GM23248 (cell line): ENCODE results near the gene SND1. TPM values are rescaled to one million over a fixed set of nuclear protein-coding genes. Genes with fewer than 3 reads are reported as not detected.

Experiments used
- DNase-seq: peaks from one replicate; pipeline ENCODE4 v3.0.0-alpha.2; 2015
- H2AFZ ChIP-seq: fragments of 200-600 bp; sonication (generic); 2 replicates; pipeline ENCODE4 v1.6.1; 2016; ENCODE audit warnings: antibody characterized with exemption
- H3F3A ChIP-seq: fragments of 200-600 bp; sonication (generic); 2 replicates; pipeline ENCODE4 v1.6.1; 2016; ENCODE audit warnings: mild to moderate bottlenecking, antibody characterized with exemption, mixed run types; ENCODE audit not compliant: insufficient read depth
- H3K27ac ChIP-seq: fragments of 200-600 bp; sonication (generic); 2 replicates; pipeline ENCODE4 v1.5.1; 2016; ENCODE audit warnings: mild to moderate bottlenecking
- H3K27me3 ChIP-seq: fragments of 200-600 bp; sonication (generic); replicated peaks from 2 replicates; pipeline ENCODE4 v1.6.1; 2016; ENCODE audit warnings: mild to moderate bottlenecking; ENCODE audit not compliant: insufficient read depth
- H3K36me3 ChIP-seq: fragments of 200-600 bp; sonication (generic); 2 replicates; pipeline ENCODE4 v1.6.1; 2016; ENCODE audit warnings: low read depth, mild to moderate bottlenecking
- H3K4me1 ChIP-seq: fragments of 200-600 bp; sonication (generic); 2 replicates; pipeline ENCODE4 v1.6.1; 2016; ENCODE audit warnings: mild to moderate bottlenecking; ENCODE audit not compliant: insufficient read depth
- H3K4me2 ChIP-seq: fragments of 200-600 bp; sonication (generic); one replicate; pipeline ENCODE4 v1.6.1; 2016; ENCODE audit warnings: mild to moderate bottlenecking; ENCODE audit not compliant: unreplicated experiment
- H3K4me3 ChIP-seq: fragments of 200-600 bp; sonication (generic); 2 replicates; pipeline ENCODE4 v1.5.1; 2016; ENCODE audit warnings: mild to moderate bottlenecking
- H3K79me2 ChIP-seq: fragments of 200-600 bp; sonication (generic); 2 replicates; pipeline ENCODE4 v1.6.1; 2016; ENCODE audit warnings: mild to moderate bottlenecking; ENCODE audit not compliant: insufficient read depth
- H3K9ac ChIP-seq: fragments of 200-600 bp; sonication (generic); 2 replicates; pipeline ENCODE4 v1.6.1; 2016; ENCODE audit warnings: mild to moderate bottlenecking
- H3K9me2 ChIP-seq: fragments of 200-600 bp; sonication (generic); 2 replicates; pipeline ENCODE4 v1.6.1; 2016; ENCODE audit warnings: mixed run types, mild to moderate bottlenecking, moderate library complexity; ENCODE audit not compliant: insufficient read depth
- H3K9me3 ChIP-seq: fragments of 200-600 bp; sonication (generic); one replicate; pipeline ENCODE4 v1.6.1; 2017; ENCODE audit warnings: low read depth
- H4K20me1 ChIP-seq: fragments of 200-600 bp; sonication (generic); 2 replicates; pipeline ENCODE4 v1.6.0; 2016; ENCODE audit not compliant: insufficient read depth
- EZH2 ChIP-seq: fragments of 200-600 bp; sonication (generic); IDR thresholded peaks from 2 replicates; pipeline ENCODE4 v1.6.1; 2018; ENCODE audit warnings: antibody characterized with exemption, mild to moderate bottlenecking; ENCODE audit not compliant: insufficient read depth, poor library complexity, severe bottlenecking
- EZH2phosphoT487 ChIP-seq: fragments of 200-600 bp; sonication (generic); IDR thresholded peaks from 2 replicates; pipeline ENCODE4 v1.6.1; 2018; ENCODE audit warnings: antibody characterized with exemption, moderate library complexity, mild to moderate bottlenecking, low read depth; ENCODE audit not compliant: insufficient read depth
- WGBS, 2 experiments: methylation state at CpG; one replicate each; pipeline ENCODE4 v1.1.6; 2015 to 2017; ENCODE audit warnings: low lambda C conversion rate in 2 of 2, low coverage in 1 of 2; ENCODE audit errors: missing lambda C conversion rate in 2 of 2; 5-methylcytosine and 5-hydroxymethylcytosine counted together
- in situ Hi-C: fragments of 300-500 bp; cut with MboI; formaldehyde crosslinking; loops from 2 replicates; pipeline ENCODE4 v1.15.0; 2020
- polyA plus RNA-seq: library from polyadenylated mRNA; unstranded; fragments of >200 nt; fragmentation: Nextera tagmentation; extraction: Ambion mirVana; gene quantifications from 2 replicates; pipeline ENCODE4 v1.2.1, GENCODE V29; 2016
- total RNA-seq: library from RNA; depleted of rRNA; stranded (reverse); fragments of >200 nt; shearing (Covaris generic); gene quantifications from 2 replicates; pipeline ENCODE4 v1.2.3, GENCODE V29; 2014

SND1 gene
- total and polyA plus RNA-seq, 2 experiments from 2014 or later: 128 to 184 TPM

DNA sequence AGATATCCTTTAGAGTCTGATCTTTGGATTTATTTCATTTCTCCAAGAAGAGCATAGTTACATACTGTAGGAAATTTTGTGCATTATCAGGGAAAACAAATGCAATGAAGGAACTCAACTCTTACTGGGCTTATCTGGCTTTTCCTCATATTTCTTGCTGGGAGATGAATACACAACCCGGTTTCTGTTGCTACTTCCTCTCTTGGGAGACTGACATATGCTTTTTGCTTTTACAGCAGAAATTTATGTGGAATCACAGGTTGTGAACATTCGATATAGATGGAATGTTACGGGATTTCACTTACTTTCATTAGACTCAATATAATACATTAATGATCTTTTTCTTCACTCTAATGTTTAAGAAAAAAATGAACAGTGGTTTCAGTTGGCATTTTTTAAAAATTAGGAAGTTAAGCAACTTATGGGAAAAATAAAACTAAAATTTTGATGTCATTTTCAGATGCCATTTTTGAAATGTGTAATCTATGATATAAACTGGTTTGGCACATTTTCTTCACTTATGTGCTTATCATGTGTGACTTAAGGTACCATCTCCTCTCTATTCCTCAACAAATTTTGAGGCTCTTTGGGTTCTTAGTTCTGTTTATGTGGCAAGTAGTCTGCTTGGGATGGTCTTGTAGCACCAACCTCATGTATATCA, 7.1 kb downstream of the SND1 start:
- 0 out of 2 replicates have a peak, but pooled peaks cover 2% of the 10 kb centered on the region for H3F3A ChIP-seq
- DNase-seq: no peak
- WGBS, 2 experiments: 96 to 99% methylated on average over 3 of the region's 3 CpGs
- no peak overlapping the region for H3K4me2 ChIP-seq
- in situ Hi-C loops: no loop called here
- no peaks in the 10 kb centered on the region for H3K27me3 ChIP-seq
- H3K9me3 ChIP-seq: no peaks in the 10 kb centered on the region
- H3K27ac ChIP-seq: no peak overlapping the region
- H3K4me1 ChIP-seq: peaks cover 14% of the 10 kb centered on the region
- no peak overlapping the region for H3K4me3 ChIP-seq
- H3K9ac ChIP-seq: no peak overlapping the region
- H3K79me2 ChIP-seq: peaks cover 100% of the 10 kb centered on the region
- TF ChIP-seq EZH2 (no peak), EZH2phosphoT487 (no peak)
- H3K9me2 ChIP-seq: no peaks in the 10 kb centered on the region
- peaks cover 19% of the 10 kb centered on the region for H4K20me1 ChIP-seq
- no peak overlapping the region for H2AFZ ChIP-seq
- 0 out of 2 replicates have a peak, but pooled peaks cover 5% of the 10 kb centered on the region for H3K36me3 ChIP-seq

DNA sequence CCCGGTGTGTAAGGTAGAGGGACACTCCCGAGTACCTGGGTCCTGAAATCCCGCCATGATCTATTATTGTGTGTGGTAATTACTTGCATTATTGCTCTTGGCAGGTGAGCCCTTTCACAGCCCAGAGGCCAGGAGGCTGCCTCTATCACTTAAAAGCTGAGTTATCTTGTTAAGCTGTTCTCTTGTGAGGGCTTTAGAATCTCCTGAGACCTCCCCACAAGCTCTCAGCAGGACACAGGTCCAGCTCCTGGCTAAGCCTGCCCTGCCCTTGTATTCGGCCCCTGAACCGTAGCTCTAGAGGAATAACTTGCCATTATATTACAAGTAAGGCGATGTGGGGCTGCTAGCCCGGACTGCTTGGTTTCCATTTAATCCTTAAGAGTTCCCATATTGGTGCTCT, 13.9 kb downstream of the SND1 start:
- peak overlapping the region; percentile 60 for H3K9ac ChIP-seq
- H3K9me3 ChIP-seq: no peaks in the 10 kb centered on the region
- H3K36me3 ChIP-seq: peaks cover 3% of the 10 kb centered on the region; the same call in 1 of the 2 replicates
- DNase-seq: no peak
- no peaks in the 10 kb centered on the region for H4K20me1 ChIP-seq
- H3K79me2 ChIP-seq: peaks cover 100% of the 10 kb centered on the region
- peak overlapping the region; percentile 66 for H3K4me2 ChIP-seq
- H3K4me3 ChIP-seq: no peak overlapping the region
- peaks cover 31% of the 10 kb centered on the region for H3K4me1 ChIP-seq
- H2AFZ ChIP-seq: no peak overlapping the region
- peak overlapping the region; percentile 86 for H3K27ac ChIP-seq
- TF ChIP-seq EZH2: no peak
- no peak for TF ChIP-seq EZH2phosphoT487
- peaks cover 31% of the 10 kb centered on the region for H3F3A ChIP-seq
- in situ Hi-C loops: no loop called here
- 93 to 94% methylated on average over 7 of the region's 7 CpGs for WGBS, 2 experiments
- no peaks in the 10 kb centered on the region for H3K9me2 ChIP-seq
- no peaks in the 10 kb centered on the region for H3K27me3 ChIP-seq

DNA sequence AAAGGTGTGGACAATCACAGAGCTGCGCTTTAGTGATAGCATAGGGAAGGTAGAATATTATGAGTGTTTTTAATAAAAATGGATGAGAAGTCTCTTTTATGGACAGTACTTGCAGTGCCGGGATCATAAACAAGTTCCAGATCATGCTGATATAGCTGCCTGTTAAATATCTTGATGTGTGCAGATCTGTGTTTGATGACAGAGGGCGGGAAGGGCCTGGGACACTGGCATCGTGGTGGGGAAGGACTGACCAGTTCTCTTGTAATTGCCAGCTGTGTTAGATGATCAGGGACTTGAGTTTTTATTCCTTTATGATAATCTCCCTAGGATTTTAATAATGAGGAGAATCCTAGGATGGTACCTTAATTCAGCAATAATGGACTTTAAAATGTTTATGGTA, 14.6 kb downstream of the SND1 start:
- H3K27ac ChIP-seq: peak overlapping the region; percentile 86
- peak overlapping the region; percentile 66 for H3K4me2 ChIP-seq
- no peak overlapping the region for H2AFZ ChIP-seq
- H3K36me3 ChIP-seq: peaks cover 3% of the 10 kb centered on the region; the same call in 1 of the 2 replicates
- H3K4me1 ChIP-seq: peaks cover 31% of the 10 kb centered on the region
- peak overlapping the region; percentile 49 for H3K4me3 ChIP-seq
- TF ChIP-seq EZH2phosphoT487 (no peak), EZH2 (no peak)
- H3K27me3 ChIP-seq: no peaks in the 10 kb centered on the region
- in situ Hi-C loops: no loop called here
- DNase-seq: peak; percentile 24
- H3F3A ChIP-seq: peaks cover 31% of the 10 kb centered on the region
- no peaks in the 10 kb centered on the region for H3K9me3 ChIP-seq
- H4K20me1 ChIP-seq: no peaks in the 10 kb centered on the region
- peak overlapping the region; percentile 60 for H3K9ac ChIP-seq
- H3K9me2 ChIP-seq: no peaks in the 10 kb centered on the region
- peaks cover 100% of the 10 kb centered on the region for H3K79me2 ChIP-seq
- WGBS, 2 experiments: 18 to 21% methylated on average over 4 of the region's 4 CpGs

DNA sequence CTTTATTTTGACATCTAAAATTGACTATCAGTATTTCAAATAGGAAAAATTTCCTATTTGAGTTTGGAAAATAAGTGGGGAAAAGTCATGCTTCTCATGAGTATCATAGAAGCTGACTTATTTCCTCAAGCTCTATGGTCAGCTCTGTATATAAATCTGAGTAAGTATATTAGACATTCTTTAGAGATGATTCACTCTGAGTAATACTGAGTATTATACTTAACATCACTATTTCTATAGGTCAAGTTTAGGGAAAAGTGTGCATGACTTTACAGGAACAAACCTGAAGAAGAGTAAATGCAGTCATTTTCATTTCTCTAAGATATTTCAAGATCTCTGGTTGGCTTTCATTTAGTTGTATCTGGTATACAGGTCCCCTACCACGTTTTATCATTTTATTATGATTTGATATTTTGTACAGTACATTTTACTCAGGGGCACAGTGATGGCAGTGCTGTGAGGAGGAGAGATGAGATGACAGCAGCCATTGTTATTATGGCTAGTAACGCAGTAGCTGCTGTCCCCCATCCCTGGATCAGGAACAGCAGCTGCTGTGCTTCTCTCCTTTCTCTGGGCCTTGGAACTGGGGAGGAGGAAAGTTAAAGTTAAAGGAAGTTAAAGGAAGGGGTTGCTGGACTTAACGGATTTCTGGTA, 15.2 kb downstream of the SND1 start:
- TF ChIP-seq EZH2 (no peak), EZH2phosphoT487 (no peak)
- H3K79me2 ChIP-seq: peaks cover 100% of the 10 kb centered on the region
- peak overlapping the region; percentile 66 for H3K4me2 ChIP-seq
- H3K27ac ChIP-seq: peak overlapping the region; percentile 86
- peaks cover 31% of the 10 kb centered on the region for H3F3A ChIP-seq
- no peaks in the 10 kb centered on the region for H3K27me3 ChIP-seq
- H3K4me1 ChIP-seq: peaks cover 31% of the 10 kb centered on the region
- peaks cover 3% of the 10 kb centered on the region; the same call in 1 of the 2 replicates for H3K36me3 ChIP-seq
- H2AFZ ChIP-seq: peak overlapping the region; percentile 12; the same call in 1 of the 2 replicates
- peak; percentile 87 for DNase-seq
- H3K4me3 ChIP-seq: peak overlapping the region; percentile 49
- H3K9me2 ChIP-seq: no peaks in the 10 kb centered on the region
- no peaks in the 10 kb centered on the region for H4K20me1 ChIP-seq
- 23 to 29% methylated on average over 3 of the region's 3 CpGs for WGBS, 2 experiments
- H3K9ac ChIP-seq: peak overlapping the region; percentile 60
- H3K9me3 ChIP-seq: no peaks in the 10 kb centered on the region
- in situ Hi-C loops: no loop called here
